ENCODE data around the gene MUC2.

MUC2 gene

DNA sequence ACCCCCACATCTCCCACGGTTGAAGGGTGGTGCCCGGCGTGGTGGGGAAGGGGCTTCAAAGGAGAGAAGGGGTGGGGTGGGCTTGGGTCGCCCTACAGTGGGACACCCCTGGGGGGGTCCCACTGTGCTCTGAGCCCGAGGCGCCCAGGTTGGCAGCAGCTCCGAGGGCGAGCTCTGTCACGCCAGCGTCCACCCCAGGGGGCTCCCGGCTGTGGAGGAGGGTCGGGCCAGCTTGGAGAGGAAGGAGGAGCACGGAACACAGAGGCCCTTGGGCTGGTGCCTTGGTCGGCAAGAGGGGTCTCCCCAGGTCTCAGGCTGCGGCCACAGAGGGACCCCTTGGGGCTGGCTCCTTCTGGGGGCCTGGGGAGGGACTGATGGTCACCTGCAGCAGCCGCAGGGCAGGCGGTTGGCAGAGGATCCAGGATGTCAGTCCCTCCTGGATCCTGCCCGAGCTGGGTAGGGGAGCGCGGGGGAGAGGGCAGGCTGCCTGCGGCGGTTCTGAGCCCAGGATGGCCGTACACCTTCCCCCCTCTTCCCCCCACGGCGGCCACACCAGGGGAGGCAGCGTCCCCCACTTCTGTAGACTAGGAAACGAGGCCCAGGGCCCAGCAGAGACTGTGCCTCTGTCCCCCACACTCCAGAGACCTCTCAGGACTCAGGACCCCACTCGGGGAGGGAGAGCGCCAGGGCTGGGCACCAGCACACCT is 38.9 kb upstream of the MUC2 start:
- no peak for TF ChIP-seq FOXM1 (IDR thresholded peaks at IDR 0.05; ENCODE audit: borderline replicate concordance)
- TF ChIP-seq ELF4 (IDR thresholded peaks at IDR 0.05), result no peak
- no peak for TF ChIP-seq LEF1 (IDR thresholded peaks at IDR 0.05; ENCODE audit: borderline replicate concordance)
- no peak for TF ChIP-seq L3MBTL2 (conservative IDR thresholded peaks at IDR 0.05)
- TF ChIP-seq BHLHE40 (IDR thresholded peaks at IDR 0.05; ENCODE audit: borderline replicate concordance), result no peak
- TF ChIP-seq CTBP1 (IDR thresholded peaks at IDR 0.05; ENCODE audit: borderline replicate concordance), result no peak
- TF ChIP-seq TARDBP (IDR thresholded peaks at IDR 0.05), result no peak
- no peak for TF ChIP-seq SUZ12 (IDR thresholded peaks at IDR 0.05)
- TF ChIP-seq, protein P1, sequence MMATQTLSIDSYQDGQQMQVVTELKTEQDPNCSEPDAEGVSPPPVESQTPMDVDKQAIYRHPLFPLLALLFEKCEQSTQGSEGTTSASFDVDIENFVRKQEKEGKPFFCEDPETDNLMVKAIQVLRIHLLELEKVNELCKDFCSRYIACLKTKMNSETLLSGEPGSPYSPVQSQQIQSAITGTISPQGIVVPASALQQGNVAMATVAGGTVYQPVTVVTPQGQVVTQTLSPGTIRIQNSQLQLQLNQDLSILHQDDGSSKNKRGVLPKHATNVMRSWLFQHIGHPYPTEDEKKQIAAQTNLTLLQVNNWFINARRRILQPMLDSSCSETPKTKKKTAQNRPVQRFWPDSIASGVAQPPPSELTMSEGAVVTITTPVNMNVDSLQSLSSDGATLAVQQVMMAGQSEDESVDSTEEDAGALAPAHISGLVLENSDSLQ (IDR thresholded peaks at IDR 0.05), result no peak
- no peak for TF ChIP-seq ARNT (IDR thresholded peaks at IDR 0.05)
- TF ChIP-seq NFRKB (IDR thresholded peaks at IDR 0.05), result no peak
- TF ChIP-seq HDGF (IDR thresholded peaks at IDR 0.05; ENCODE audit: borderline replicate concordance), result no peak
- TF ChIP-seq FOXK2 (IDR thresholded peaks at IDR 0.05), result no peak
- no peak for TF ChIP-seq SP1 (IDR thresholded peaks at IDR 0.05)
- no peak for TF ChIP-seq ZNF384 (IDR thresholded peaks at IDR 0.05)
- no peak for TF ChIP-seq FOXA1 (IDR thresholded peaks at IDR 0.05)
- CTCF ChIA-PET, result no interaction called here
- no peak for DNase-seq (ENCODE audit: extremely low spot score)
- POLR2A ChIA-PET, result no interaction called here

DNA sequence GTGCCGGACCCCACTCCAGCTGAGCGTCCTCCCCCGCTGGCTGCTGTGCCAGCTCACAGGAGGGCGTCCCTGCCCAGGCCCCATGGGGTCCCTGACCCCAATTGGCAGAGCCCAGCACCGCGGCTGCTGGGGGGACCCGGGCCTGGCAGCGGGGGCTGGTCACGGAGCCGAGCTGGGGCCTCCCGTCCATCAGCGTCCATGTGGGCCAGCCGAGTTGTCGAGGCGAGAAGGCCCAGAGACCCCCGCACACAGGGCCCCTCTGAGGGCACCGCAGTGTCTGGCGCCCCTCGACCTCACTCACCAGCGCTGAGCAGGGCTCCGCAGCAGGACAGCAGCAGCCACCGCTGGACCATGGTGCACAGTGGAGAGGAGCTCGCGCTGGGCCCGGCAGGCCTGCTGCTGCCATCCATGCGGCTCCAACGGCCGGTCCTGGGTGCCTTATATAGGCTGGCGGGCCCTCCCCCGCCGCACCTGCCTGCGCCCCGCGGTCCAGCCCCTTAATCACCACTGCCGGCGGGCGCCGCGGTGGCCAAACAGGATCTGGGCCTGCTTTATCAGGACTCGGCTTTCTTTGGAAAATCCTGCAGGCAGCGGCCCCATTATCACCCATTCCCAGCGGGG is 38.3 kb upstream of the MUC2 start, which contains the start of gene MUC6:
Gene MUC6 (minus strand): TSS at position 416 of the 621 bp plus-strand sequence. CDS start 63 bp downstream, at position 353.
- DNase-seq (ENCODE audit: extremely low spot score), result no peak
- CTCF ChIA-PET, result no interaction called here
- TF ChIP-seq SP1 (IDR thresholded peaks at IDR 0.05), result no peak
- TF ChIP-seq, protein P1 (IDR thresholded peaks at IDR 0.05), result no peak
- no peak for TF ChIP-seq FOXA1 (IDR thresholded peaks at IDR 0.05)
- TF ChIP-seq HDGF (IDR thresholded peaks at IDR 0.05; ENCODE audit: borderline replicate concordance), result no peak
- TF ChIP-seq SUZ12 (IDR thresholded peaks at IDR 0.05), result no peak
- TF ChIP-seq CTBP1 (IDR thresholded peaks at IDR 0.05; ENCODE audit: borderline replicate concordance), result no peak
- TF ChIP-seq ZNF384 (IDR thresholded peaks at IDR 0.05), result no peak
- TF ChIP-seq L3MBTL2 (conservative IDR thresholded peaks at IDR 0.05), result no peak
- no peak for TF ChIP-seq FOXK2 (IDR thresholded peaks at IDR 0.05)
- TF ChIP-seq FOXM1 (IDR thresholded peaks at IDR 0.05; ENCODE audit: borderline replicate concordance), result no peak
- TF ChIP-seq BHLHE40 (IDR thresholded peaks at IDR 0.05; ENCODE audit: borderline replicate concordance), result no peak
- TF ChIP-seq ARNT (IDR thresholded peaks at IDR 0.05), result no peak
- no peak for TF ChIP-seq TARDBP (IDR thresholded peaks at IDR 0.05)
- TF ChIP-seq NFRKB (IDR thresholded peaks at IDR 0.05), result no peak
- no peak for TF ChIP-seq LEF1 (IDR thresholded peaks at IDR 0.05; ENCODE audit: borderline replicate concordance)
- no peak for TF ChIP-seq ELF4 (IDR thresholded peaks at IDR 0.05)
- POLR2A ChIA-PET, result no interaction called here

DNA sequence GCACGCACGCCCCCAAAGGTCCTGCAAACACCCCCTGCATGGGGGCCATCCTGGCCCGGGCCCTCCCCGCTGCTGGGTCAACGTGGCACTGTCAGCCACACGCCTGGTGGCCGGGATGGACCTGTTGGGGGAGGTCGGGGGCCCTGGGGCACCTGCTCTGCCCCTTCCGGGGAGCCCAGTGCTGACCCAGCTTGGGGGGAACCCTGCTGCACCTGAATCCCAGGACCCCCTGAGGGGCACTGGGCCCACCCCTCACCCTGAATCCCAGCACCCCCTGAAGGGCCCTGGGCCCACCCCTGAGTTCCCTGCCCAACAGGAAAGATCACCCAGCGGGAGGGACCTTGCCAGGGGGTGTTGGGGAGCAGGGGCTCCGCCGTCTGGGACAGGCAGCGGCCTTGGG is 37.7 kb upstream of the MUC2 start:
- POLR2A ChIA-PET, result no interaction called here
- CTCF ChIA-PET, result no interaction called here
- no peak for TF ChIP-seq FOXA1 (IDR thresholded peaks at IDR 0.05)
- TF ChIP-seq L3MBTL2 (conservative IDR thresholded peaks at IDR 0.05), result no peak
- no peak for TF ChIP-seq CTBP1 (IDR thresholded peaks at IDR 0.05; ENCODE audit: borderline replicate concordance)
- TF ChIP-seq SP1 (IDR thresholded peaks at IDR 0.05), result no peak
- no peak for TF ChIP-seq ARNT (IDR thresholded peaks at IDR 0.05)
- no peak for TF ChIP-seq LEF1 (IDR thresholded peaks at IDR 0.05; ENCODE audit: borderline replicate concordance)
- TF ChIP-seq TARDBP (IDR thresholded peaks at IDR 0.05), result no peak
- no peak for TF ChIP-seq BHLHE40 (IDR thresholded peaks at IDR 0.05; ENCODE audit: borderline replicate concordance)
- no peak for DNase-seq (ENCODE audit: extremely low spot score)

DNA sequence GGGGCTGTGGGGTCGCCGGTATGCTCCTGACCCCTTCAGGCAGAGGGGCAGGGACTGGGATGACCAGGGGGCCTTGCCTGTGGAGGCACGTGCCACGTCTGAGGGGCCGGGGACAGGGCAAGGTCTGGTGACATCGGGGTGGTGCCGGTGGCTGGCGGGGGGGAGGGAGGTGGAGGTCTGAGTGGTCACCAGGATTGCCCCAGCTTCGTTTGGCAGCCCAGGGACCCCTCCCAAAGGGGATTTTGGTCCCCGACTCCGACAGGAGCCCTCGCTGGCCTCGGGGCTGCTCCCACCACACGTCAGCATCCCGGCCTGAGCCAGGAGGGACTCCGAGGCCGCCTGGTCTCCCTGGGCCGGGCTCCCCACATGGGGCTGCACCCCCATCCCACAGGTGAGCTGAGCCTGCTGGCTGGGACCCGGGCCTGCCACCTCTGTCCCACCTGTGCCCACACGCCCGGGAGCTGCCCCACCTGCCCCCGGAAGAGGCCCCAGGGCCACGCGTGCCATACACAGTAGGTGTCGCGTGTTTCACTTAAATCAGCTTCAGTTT is 37.1 kb upstream of the MUC2 start:
- TF ChIP-seq, protein P1 (IDR thresholded peaks at IDR 0.05), result no peak
- no peak for TF ChIP-seq FOXK2 (IDR thresholded peaks at IDR 0.05)
- TF ChIP-seq L3MBTL2 (conservative IDR thresholded peaks at IDR 0.05), result no peak
- no peak for TF ChIP-seq SP1 (IDR thresholded peaks at IDR 0.05)
- TF ChIP-seq CTBP1 (IDR thresholded peaks at IDR 0.05; ENCODE audit: borderline replicate concordance), result no peak
- no peak for TF ChIP-seq ARNT (IDR thresholded peaks at IDR 0.05)
- no peak for TF ChIP-seq FOXA1 (IDR thresholded peaks at IDR 0.05)
- TF ChIP-seq BHLHE40 (IDR thresholded peaks at IDR 0.05; ENCODE audit: borderline replicate concordance), result no peak
- no peak for TF ChIP-seq TARDBP (IDR thresholded peaks at IDR 0.05)
- TF ChIP-seq ZNF384 (IDR thresholded peaks at IDR 0.05), result no peak
- no peak for TF ChIP-seq FOXM1 (IDR thresholded peaks at IDR 0.05; ENCODE audit: borderline replicate concordance)
- TF ChIP-seq SUZ12 (IDR thresholded peaks at IDR 0.05), result no peak
- no peak for DNase-seq (ENCODE audit: extremely low spot score)
- POLR2A ChIA-PET, result no interaction called here
- CTCF ChIA-PET, result no interaction called here

DNA sequence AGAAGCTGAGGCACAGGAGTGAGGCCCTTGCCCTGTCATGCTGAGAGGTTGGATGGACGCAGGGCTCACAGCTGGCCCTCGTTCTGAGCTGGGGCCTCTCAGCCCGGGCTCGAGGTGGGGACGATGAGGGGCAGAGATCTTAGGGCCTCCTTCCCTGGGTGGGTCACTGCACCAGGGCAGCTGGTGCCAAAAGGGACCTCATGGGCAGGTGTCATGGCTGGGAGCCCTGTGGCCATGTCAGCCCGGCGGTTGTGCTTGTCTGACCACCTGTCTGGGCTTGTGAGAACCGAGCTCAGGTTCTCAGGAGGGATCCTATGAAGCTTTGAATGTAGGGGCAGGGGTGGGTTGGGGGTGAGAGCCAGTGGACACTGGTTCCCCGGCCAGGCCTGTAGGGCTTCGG is 36.3 kb upstream of the MUC2 start:
- ChIA-PET POLR2A (no interaction called here), CTCF (no interaction called here)
- no peak for TF ChIP-seq FOXA1 (IDR thresholded peaks at IDR 0.05)
- TF ChIP-seq L3MBTL2 (conservative IDR thresholded peaks at IDR 0.05), result no peak
- no peak for TF ChIP-seq TARDBP (IDR thresholded peaks at IDR 0.05)
- no peak for TF ChIP-seq LEF1 (IDR thresholded peaks at IDR 0.05; ENCODE audit: borderline replicate concordance)
- TF ChIP-seq, protein P1 (IDR thresholded peaks at IDR 0.05), result no peak
- TF ChIP-seq HDGF (IDR thresholded peaks at IDR 0.05; ENCODE audit: borderline replicate concordance), result no peak
- no peak for TF ChIP-seq FOXM1 (IDR thresholded peaks at IDR 0.05; ENCODE audit: borderline replicate concordance)
- DNase-seq (ENCODE audit: extremely low spot score), result no peak

Data from HEK293T (cell line).